Stomach (tissue), 9 donors: ENCODE measurements around the gene CAND2. TPM values are rescaled to one million over a fixed set of nuclear protein-coding genes. Genes with fewer than 3 reads are reported as not detected.

Experiments
- DNase-seq, 2 donors: peaks; one replicate each; pipeline versions ENCODE4 v3.0.0 to v3.0.0-alpha.2; 2013 to 2019
- H3K27ac ChIP-seq, 5 donors: fragments of 200-600 bp in 4 of 5; sonication (generic) in 4 of 5; one replicate each; pipeline ENCODE4 v1.5.1; 2013 to 2019; ENCODE audit warnings: mild to moderate bottlenecking in 1 of 5, moderate library complexity in 1 of 5
- H3K27me3 ChIP-seq, 3 donors: fragments of 200-600 bp; sonication (generic); one replicate each; pipeline ENCODE4 v1.5.1; 2017 to 2019; ENCODE audit warnings: mixed run types in 1 of 3
- H3K36me3 ChIP-seq, 4 donors: fragments of 200-600 bp; sonication (generic); 1 replicate in 3 of 4; 2 replicates in 1 of 4; pipeline ENCODE4 v1.5.1; 2016 to 2019
- H3K4me1 ChIP-seq, 4 donors: fragments of 200-600 bp; sonication (generic); one replicate each; pipeline ENCODE4 v1.5.1; 2016 to 2019
- H3K4me3 ChIP-seq, 4 donors: fragments of 200-600 bp; sonication (generic) in 3 of 4; one replicate each; pipeline ENCODE4 v1.5.1; 2016 to 2019; ENCODE audit warnings: mild to moderate bottlenecking in 1 of 4
- H3K9me3 ChIP-seq, 4 donors: fragments of 200-600 bp; sonication (generic); one replicate each; pipeline ENCODE4 v1.5.1; 2016 to 2019
- CTCF ChIP-seq, 7 experiments: fragments of 450-650 bp in 4 of 7; fragments of 200-600 bp in 3 of 7; sonication (generic) in 3 of 7; IDR thresholded peaks; one replicate each; pipeline ENCODE4 v1.5.1; 2016 to 2019; ENCODE audit warnings: antibody characterized with exemption in 7 of 7, control low read depth in 2 of 7, mild to moderate bottlenecking in 1 of 7
- EP300 ChIP-seq: sonication (generic); formaldehyde crosslinking; IDR thresholded peaks from one replicate; pipeline ENCODE4 v1.6.1; 2017; ENCODE audit warnings: antibody characterized with exemption
- POLR2A ChIP-seq, 4 donors: fragments of 450-650 bp; IDR thresholded peaks; one replicate each; pipeline ENCODE4 v1.6.1; 2016; ENCODE audit warnings: antibody characterized with exemption in 4 of 4, control low read depth in 2 of 4, mild to moderate bottlenecking in 1 of 4, moderate library complexity in 1 of 4
- POLR2AphosphoS5 ChIP-seq, 3 donors: sonication (generic); formaldehyde crosslinking; IDR thresholded peaks; one replicate each; pipeline ENCODE4 v1.6.1; 2016; ENCODE audit warnings: antibody characterized with exemption in 3 of 3
- WGBS, 5 donors: extraction: QIAGEN DNeasy Blood & Tissue Kit in 3 of 5; methylation state at CpG; one replicate each; pipeline versions ENCODE4 v1.1.5 to v1.1.7; 2013 to 2018; 5-methylcytosine and 5-hydroxymethylcytosine counted together
- intact Hi-C: fragments of 100-400 bp; cut with DNase I; formaldehyde crosslinking; loops from one replicate; pipeline ENCODE4 v1.15.1; 2023; ENCODE audit warnings: low total_unique reads
- polyA plus RNA-seq, 3 donors: library from polyadenylated mRNA; stranded (reverse); fragments of 200-250 nt; gene quantifications; one replicate each; pipeline ENCODE4 v1.2.3, GENCODE V29; 2013
- total RNA-seq, 5 donors: library from RNA; depleted of rRNA; stranded (reverse); fragments of >200 nt; gene quantifications; one replicate each; pipeline versions ENCODE4 v1.1.0 to v1.2.3, GENCODE V29; 2014 to 2016
- donor health status: healthy with polysubstance abuse.
- donor health status: Bipolar disorder and iron deficiency.
- donor health status: healthy.

CAND2 gene
- total and polyA plus RNA-seq, 8 donors = under 0.01 to 5.3 (median 2.8) TPM

- TF ChIP-seq POLR2A (IDR thresholded peaks at IDR 0.05) (no peak), POLR2AphosphoS5 (IDR thresholded peaks at IDR 0.05) (no peak), EP300 (no peak), CTCF (IDR thresholded peaks at IDR 0.05) (no peak)
- 93 to 98% (median 94%) methylated on average over 8 of the region's 8 CpGs for WGBS, 5 donors
- no peaks in the 10 kb centered on the region for H3K4me1 ChIP-seq
- H3K36me3 ChIP-seq = no peaks in the 10 kb centered on the region
- H3K27ac ChIP-seq = no peak overlapping the region
- intact Hi-C loops = no loop called here
- no peak overlapping the region for H3K4me3 ChIP-seq
- no peak for DNase-seq
- no peaks in the 10 kb centered on the region for H3K27me3 ChIP-seq
- peaks cover 0 to 11% (median 5%) of the 10 kb centered on the region in 4 donors for H3K9me3 ChIP-seq
These were observed 65.9 kb downstream of the CAND2 start for GRCh38 chr3:12862387-12862786.

DNA sequence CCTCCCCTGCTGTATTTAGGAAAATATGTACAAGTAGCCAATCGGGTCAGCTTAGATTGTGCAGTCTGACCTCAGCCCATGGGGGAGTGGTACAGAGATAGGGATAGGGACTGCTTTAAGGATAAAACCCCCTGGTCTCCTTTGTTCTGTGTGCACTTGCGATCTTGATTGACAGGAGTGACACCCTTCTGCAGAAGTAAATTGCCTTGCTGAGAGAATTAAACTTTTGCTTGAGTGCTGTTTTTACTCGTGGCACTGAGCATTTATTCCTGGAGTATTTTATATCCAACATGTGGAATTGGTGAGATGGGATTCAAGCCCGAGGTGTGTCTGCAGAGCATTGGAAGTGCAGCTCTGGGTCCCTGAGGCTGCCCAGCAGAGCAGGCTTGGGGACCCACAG, 68.8 kb downstream of the CAND2 start:
- no peak overlapping the region for H3K27ac ChIP-seq
- peaks cover 0 to 18% (median 8%) of the 10 kb centered on the region in 3 donors for H3K27me3 ChIP-seq
- intact Hi-C loops = no loop called here
- TF ChIP-seq CTCF (IDR thresholded peaks at IDR 0.05) = no peak
- no peak for TF ChIP-seq POLR2AphosphoS5 (IDR thresholded peaks at IDR 0.05)
- no peak for TF ChIP-seq EP300
- no peak for TF ChIP-seq POLR2A (IDR thresholded peaks at IDR 0.05)
- 82 to 95% (median 88%) methylated on average over 4 of the region's 4 CpGs for WGBS, 5 donors
- no peak overlapping the region for H3K4me3 ChIP-seq
- H3K4me1 ChIP-seq = peaks cover 14 to 18% (median 16%) of the 10 kb centered on the region in 4 donors
- no peak for DNase-seq
- peaks cover 0 to 11% (median 5%) of the 10 kb centered on the region in 4 donors for H3K9me3 ChIP-seq
- H3K36me3 ChIP-seq = no peaks in the 10 kb centered on the region

GRCh38 chr3:12866836-12867235, 70.4 kb downstream of the CAND2 start:
- Histone ChIP-seq H3K27ac (no peak overlapping the region), H3K4me3 (no peak overlapping the region), H3K9me3 (peaks cover 0 to 11% (median 5%) of the 10 kb centered on the region in 4 donors), H3K36me3 (no peaks in the 10 kb centered on the region), H3K27me3 (peaks cover 0 to 18% (median 8%) of the 10 kb centered on the region in 3 donors), H3K4me1 (peaks cover 14 to 18% (median 16%) of the 10 kb centered on the region in 4 donors)
- 72 to 82% (median 79%) methylated on average over 6 of the region's 6 CpGs for WGBS, 5 donors
- no peak for DNase-seq
- intact Hi-C loops = no loop called here
- no peak for TF ChIP-seq CTCF (IDR thresholded peaks at IDR 0.05)
- TF ChIP-seq POLR2A (IDR thresholded peaks at IDR 0.05) = no peak
- TF ChIP-seq EP300 = no peak
- TF ChIP-seq POLR2AphosphoS5 (IDR thresholded peaks at IDR 0.05) = no peak

- intact Hi-C loops = no loop called here
- WGBS, 5 donors = 20 to 29% (median 22%) methylated on average over 32 to 45 of the region's 45 CpGs
- Histone ChIP-seq H3K36me3 (no peaks in the 10 kb centered on the region), H3K27ac (peak overlapping the region in 1 of 5 donors; percentile 38), H3K27me3 (peaks cover 0 to 18% (median 8%) of the 10 kb centered on the region in 3 donors), H3K4me3 (peak overlapping the region; percentile 36 to 42 (median 40)), H3K9me3 (peaks cover 0 to 11% (median 5%) of the 10 kb centered on the region in 4 donors), H3K4me1 (peaks cover 14 to 18% (median 16%) of the 10 kb centered on the region in 4 donors)
- TF ChIP-seq CTCF (IDR thresholded peaks at IDR 0.05) (peak in 5 of 7 experiments; percentile 79 to 90 (median 87)), EP300 (no peak), POLR2A (IDR thresholded peaks at IDR 0.05) (no peak), POLR2AphosphoS5 (IDR thresholded peaks at IDR 0.05) (peak in 2 of 3 donors; percentile 18 to 63)
- peak; percentile 85 to 95 for DNase-seq
These were observed 71.9 kb downstream of the CAND2 start for GRCh38 chr3:12868039-12869034.
